HG02759 (cell line): ENCODE measurements around the gene FGGY.
"Not testable (repeated sequence)": the region's sequence is repeated elsewhere in the genome, so short reads cannot be mapped to it uniquely, and the experiment has no call there.

Experiments used
- ATAC-seq: cut with Tn5 transposase; IDR thresholded peaks from one replicate; pipeline ENCODE4 v1.9.1; 2021; ENCODE audit warnings: mild to moderate bottlenecking, moderate library complexity; ENCODE audit not compliant: unreplicated experiment

FGGY gene

DNA sequence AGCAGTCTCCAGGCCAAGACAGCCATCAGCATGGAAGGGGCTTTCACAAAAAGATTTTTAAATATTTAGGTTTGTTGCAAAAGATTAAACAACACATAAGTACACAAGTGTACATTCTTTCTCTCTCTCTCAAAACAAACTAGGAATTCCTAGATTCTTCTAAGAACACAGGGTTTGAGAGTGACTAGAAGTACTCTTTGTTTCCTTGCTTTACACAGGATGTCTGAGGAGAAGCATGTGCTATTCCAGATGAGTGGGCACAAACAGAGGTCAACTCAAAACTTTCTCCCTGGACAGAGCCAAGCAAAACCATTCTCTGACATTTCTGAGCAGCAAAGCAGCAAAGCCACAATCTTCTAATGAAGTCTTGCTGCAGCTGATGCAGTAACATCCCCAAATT lies 307.3 kb downstream of the FGGY start:
- ATAC-seq, result no peak

DNA sequence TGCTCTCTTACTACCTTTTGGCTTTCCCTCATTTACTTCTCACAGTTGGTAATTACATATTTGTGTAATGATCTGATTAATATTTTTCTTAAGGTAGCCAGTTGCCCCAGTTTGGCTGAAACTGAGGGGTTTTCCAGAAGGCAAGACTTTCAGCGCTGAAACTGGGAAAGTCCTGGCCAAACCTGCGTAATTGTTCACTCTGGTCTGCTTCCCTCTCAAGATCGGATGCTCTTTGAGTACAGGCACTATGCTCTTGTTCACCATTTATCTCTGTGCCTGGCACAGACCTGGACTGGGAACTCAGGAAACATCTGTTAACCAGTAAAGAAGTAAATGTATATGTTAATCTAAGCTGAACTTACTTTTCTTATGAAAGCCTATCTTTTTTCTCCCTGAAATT lies 308.3 kb downstream of the FGGY start:
- no peak for ATAC-seq

DNA sequence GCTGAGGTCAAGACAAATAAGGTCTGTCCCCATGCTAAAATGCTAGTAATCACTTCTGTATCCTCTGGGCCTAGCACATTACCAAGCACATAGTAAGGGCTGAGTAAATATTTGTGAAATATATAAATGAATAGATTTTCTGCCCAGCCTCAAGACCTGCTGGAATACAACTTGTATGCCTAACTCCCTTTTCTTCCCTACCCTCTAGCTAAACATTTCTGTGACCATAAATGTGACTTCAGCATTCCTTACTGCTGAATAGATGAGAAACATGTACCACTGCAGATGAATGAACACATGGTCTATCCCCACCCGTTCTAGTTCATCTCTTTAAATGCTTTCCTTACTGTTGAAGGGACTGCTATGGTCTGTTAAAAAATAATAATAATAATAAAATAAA lies 308.9 kb downstream of the FGGY start:
- no peak for ATAC-seq

DNA sequence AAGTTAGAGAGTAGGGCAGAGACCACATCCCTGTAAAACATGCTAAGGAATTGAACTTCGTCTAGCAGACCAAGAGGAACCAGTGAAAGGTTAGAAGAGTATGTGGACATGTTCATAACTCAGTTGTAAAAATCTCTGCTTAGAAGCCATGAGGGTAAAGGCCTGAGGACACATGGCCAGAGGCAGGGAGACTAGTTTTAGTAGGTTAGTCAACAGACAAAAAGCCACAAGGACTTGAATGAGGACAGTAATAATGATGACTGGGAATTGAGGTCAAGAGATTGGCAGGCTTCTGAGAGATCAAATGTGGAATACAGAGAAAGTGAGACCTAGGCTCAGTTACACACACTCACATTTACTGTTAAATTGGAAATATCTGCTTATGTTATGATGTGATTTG lies 312.4 kb downstream of the FGGY start:
- ATAC-seq, result no peak

DNA sequence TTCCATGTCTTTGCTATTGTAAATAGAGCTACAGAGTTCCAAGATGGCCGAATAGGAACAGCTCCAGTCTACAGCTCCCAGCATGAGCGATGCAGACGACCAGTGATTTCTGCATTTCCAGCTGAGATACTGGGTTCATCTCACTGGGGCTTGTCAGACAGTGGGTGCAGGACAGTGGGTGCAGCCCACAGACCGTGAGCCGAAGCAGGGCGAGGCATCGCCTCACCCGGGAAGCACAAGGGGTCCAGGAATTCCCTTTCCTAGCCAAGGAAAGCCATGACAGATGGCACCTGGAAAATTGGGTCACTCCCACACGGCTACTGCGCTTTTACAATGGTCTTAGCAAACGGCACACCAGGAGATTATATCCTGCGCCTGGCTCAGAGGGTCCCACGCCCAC lies 313.6 kb downstream of the FGGY start:
- ATAC-seq, result not testable (repeated sequence)

DNA sequence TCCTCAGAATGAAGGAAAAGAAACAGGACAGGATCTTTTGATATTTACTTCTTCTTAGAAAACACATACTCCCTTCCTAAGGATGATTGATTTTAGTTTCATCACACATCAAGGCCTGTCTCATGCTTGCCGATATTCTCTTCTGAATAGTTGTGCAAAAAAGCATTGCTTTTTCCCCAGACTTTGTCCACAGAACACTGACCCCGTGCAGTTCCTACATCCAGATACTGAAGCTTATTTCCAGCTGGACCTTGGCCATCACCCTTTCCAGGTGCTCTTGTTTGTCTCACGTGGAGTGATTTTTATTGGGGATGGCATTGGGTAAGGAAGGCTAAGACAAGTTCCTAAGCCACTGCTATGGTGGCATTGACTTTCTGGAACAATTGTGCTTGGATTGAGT lies 320.5 kb downstream of the FGGY start:
- ATAC-seq, result no peak

DNA sequence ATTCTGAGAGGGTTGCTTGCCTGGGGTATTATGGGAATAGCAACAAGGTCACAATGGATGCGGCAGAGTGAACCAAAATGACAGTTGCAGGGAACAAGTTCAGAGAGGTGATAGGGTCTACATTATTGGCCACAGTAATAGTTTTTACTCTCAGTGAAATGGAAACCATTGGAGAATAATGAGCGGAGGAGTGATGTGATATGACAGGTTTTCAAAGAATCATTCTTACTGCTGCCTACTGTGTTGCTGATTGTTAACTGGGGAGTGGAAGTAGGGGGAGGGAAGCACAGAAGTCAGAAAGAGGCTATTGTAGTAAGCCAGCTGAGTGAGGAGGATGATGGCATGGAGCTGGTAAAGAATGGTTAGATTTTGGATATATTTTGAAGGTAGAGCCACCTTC lies 322.7 kb downstream of the FGGY start:
- no peak for ATAC-seq

DNA sequence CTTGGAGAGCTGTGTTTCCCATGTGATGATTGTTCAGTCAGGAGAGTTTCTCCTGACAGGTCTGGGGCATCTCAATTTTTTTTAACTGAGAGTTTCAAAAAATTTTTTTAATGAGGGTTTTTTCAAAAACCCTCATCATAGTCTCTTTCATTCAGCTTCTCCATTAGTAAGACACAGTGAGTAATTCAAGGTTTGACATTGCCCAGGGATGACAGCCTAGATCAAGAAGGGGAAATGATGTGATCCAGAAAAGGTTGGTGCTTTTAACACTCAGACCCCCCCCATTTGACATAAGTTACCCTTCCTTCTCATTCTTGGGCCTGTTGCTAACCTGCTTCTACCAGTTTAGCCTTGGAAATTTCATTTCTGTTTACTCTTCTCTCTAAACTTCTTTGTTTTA lies 328.5 kb downstream of the FGGY start:
- no peak for ATAC-seq

DNA sequence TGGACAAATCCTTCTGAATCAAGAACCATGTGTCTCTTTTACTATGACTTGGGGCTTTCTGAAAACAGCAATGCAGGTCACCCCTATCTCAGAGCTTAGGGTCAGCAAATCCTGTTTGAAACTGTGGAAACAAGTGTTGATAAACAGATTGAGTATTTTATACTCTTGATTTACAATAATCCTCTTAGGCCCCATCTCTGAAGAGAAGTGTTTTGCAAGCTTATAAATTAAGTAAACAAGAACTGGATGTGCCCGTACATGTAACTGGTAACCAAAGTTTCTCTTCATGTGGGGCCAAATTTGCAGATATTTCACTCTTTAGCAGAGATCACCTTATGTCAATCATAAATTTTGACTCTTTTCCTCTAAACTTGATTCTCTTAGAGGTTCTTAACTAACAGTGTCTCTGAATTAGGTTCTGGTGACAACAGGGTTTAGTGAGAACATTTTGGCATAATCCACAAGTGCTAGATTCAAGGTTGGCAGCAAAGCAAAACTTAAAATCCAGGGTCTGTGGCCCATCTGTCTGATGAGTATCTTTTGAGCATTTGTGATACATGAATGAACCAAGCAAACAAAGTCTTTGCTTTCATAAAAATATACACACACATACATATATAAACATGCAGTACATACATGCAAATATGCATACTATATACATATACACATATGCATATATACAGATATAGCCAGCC lies 334.8 kb downstream of the FGGY start:
- no peak for ATAC-seq

DNA sequence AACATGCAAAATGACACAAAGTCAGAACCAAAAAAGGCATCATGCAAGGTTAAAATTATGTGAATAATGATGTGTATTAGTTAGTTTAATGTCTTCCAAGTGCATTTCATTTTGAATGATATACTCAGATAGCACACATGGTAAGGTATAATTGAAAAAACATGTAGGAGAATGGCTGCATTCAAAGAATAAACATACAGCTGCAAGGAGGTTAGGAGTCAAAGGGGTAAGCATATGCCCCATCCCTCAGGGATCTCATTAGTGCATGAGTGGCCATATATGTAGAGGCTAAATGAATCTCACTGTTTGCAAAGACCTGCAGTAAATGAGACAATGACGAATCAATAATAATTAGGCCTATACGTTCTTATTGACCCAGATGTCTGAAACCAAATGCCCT lies 338.2 kb downstream of the FGGY start:
- no peak for ATAC-seq

DNA sequence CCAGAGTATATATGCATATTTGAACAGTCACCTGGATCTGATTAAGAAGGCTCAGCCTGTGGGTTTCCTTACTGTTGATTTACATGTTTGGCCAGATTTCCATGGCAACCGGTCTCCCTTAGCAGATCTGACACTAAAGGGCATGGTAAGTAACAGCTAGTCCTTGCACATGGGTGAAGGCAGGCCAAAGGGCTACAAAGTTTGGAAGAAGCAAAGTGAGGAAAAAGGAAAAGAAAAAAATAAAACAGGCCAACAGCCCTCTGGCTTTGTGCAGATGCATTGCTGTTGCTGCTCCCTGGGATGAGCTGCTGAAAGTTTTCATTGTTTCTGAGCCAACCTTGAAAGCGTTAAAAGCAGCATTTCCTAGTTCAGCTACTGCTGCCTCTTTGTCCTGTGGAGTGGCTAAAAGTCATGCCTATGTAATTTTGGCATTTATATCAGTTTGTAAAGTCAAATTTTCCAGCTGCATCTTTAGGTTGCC lies 341.4 kb downstream of the FGGY start:
- ATAC-seq, result no peak

DNA sequence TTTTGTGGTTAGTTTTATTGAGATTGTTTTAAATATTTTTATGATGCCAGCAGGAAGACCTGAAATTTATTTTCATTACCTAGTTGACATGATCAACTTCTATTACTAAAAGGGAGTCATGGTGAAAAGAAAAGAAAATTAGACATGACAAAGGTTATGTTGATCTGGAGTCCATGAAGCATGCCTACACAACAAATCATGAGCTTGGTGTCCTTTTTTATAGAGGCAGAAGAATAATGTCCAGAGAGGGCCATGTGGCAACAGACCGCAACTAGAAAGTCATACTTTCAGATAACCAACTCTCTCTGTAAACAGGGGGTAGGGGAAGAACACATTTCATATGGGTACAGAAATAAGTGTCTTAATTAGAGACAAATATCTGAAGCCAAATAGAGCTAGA lies 342.4 kb downstream of the FGGY start:
- ATAC-seq, result no peak

DNA sequence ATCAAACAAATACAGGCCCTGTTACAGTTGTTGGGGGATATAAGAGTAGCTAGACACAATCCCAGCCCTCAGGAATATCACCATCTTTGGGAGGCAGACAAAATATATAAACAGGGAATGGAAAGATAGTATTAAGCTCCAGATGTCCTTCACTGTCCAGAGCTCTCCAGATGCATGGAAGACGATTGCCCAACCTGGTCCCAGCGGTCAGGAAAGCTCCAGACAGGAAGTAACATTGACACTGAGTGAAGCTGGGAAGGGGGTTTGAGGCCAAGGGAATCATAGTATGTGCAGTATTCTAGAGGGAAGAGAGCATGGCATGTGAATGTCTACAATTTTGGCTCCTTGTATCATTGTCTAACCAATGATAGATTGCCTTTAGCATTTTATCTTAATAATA lies 344.0 kb downstream of the FGGY start:
- ATAC-seq, result no peak

DNA sequence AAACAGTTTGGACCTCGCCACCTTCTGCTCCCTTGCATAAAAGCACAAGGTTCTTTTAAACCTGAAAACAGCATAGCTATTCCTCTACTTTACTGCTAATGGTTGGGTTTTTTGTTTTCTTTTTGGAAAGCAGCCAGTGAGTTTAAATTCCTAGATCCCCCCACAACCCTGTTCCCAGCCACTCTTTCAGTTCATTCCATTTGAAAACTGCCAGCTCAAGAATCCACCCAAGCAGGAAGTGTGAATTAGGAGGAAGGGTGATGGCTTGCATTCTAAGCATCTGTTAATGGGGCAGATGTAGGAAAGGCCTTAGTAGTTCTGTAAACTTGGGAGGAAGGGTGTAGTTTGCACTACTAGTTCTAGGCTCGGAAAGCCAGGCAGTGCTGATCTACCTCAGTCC lies 344.9 kb downstream of the FGGY start:
- ATAC-seq, result no peak

DNA sequence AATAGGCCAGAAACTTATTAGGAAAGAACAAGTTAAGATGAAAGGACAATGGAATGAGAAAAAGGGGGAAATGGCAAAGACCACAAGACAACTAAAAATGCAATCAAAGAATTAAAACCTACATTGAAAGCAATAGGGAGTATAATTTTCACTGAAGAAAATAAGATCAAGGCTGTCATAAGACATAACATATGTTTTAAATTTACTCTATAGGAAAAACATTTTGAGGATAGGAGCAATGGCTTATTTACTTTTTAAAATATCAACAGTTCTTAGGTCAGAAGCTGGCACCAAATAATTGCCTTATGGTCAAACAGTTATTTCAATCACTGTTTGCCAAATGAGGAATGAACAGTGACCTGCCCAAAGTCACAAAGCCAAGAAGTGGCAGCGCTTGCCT lies 346.6 kb downstream of the FGGY start:
- ATAC-seq, result no peak

DNA sequence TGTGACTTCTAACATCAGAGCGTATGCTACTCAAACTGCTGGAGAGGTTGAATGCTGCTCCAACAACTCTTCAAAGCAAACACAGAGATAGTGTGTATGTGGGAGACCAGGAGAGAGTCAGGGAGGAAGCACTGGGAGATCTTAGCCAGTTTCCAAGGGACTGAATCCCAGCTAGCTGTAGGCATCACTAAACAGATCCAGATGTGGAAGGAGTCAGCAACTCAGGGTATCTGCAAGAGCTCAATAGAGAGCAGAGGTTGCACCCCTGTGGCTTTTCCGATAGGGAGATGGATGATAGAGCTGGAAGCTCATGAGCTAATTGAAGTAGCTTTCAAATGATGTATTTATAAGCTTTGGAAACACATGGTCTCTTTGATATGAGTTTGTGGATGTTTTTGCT lies 349.0 kb downstream of the FGGY start:
- no peak for ATAC-seq

DNA sequence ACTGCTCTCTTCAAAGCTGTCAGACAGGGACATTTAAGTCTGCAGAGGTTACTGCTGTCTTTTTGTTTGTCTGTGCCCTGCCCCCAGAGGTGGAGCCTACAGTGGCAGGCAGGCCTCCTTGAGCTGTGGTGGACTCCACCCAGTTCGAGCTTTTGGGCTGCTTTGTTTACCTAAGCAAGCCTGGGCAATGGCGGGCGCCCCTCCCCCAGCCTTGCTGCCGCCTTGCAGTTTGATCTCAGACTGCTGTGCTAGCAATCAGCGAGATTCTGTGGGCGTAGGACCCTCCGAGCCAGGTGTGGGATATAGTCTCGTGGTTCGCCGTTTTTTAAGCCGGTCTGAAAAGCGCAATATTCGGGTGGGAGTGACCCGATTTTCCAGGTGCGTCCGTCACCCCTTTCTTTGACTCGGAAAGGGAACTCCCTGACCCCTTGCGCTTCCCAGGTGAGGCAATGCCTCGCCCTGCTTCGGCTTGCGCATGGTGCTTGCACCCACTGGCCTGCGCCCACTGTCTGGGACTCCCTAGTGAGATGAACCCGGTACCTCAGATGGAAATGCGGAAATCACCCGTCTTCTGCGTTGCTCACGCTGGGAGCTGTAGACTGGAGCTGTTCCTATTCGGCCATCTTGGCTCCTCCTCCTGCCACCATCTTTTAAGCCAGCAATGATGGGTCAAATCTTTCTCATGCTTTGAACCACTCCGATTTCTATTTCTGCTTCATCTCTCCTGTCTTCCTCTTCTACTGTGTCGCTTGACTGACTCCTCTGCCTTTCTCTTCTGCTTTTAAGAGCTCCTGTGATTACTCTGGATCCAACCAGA lies 356.5 kb downstream of the FGGY start:
- not testable (repeated sequence) for ATAC-seq

DNA sequence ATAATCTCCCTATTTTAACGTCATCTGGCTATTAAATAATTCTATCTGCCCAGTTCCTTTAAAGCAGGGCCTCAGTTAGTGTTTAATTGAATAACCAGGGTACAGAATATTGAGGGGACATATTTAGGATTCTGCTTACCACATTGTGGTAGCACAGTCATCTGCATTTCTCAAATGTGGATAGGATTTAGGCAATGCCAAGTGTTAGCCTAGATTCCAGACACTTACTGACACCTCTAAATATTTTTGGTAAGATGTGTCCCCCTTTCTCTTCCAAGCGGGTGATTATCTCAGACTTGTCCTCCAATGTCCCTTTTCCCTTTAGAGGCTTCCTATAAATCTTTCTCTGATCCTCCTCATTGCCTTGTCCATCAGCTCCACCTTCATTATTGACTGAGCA lies 357.1 kb downstream of the FGGY start:
- ATAC-seq, result no peak

DNA sequence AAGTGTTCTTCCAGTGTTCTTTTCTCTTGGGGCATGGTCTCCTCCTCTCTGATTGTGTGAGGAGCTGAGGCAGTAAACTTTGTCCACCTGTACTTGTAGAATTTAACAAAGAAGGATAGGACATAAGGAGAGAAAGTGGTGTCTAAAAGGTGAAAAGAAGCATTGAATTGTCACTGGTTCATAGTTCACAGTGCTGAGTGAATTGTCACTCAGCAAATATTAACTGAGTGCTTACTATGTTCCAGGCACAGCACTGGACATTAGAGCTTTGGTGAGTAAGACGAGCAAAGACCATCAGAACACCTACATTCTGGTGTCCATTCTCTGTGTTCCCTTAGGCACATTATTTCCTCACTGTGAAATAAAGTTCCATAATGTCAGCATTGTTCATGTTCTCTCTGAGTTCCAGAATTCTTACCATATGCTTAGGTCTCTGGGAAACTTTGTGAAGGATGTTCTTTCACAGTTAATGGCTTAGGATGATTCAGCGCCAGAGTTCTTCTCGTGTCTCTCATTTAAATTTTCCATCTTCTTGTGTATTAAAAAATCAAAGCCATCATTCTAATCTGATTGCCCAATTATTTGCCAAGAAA lies 361.1 kb downstream of the FGGY start:
- no peak for ATAC-seq

DNA sequence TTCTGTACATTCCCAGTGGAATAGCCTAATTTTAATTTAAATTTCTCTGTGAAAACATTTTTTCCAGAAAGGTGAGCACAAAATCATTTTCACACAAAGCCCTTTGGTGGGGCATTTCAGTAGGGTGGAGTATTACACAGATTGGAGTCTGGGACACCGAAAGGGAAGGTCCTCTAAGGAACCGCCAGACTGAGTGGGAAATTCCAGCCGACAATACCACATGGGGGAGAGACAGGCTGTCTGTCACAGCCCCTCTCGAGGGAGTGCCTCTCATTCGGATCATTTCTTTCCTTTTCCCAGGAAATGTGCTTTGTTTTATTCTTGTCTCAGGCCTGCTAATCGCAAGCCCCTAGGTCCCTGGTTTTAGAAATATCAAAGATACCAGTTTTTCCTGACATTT lies 367.3 kb downstream of the FGGY start:
- ATAC-seq, result no peak

DNA sequence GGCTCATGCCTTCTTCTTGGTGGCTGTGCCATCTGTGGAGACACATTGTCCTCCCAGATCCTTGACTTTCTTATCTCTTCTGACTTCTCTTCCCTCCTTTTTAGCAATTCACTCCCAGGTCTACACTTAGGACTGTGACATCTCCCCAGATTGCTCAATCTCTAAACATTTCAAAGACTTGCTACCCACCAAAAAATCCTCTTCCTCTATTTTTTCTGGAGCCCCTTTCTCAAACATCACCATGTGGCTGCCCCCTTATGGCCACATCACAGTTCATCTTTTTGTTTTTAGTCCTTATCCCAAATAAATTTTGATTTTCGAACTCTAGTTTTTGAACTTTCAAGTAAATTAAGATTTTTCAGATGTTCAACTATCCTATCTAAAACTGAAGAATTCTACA lies 369.2 kb downstream of the FGGY start:
- ATAC-seq, result no peak

DNA sequence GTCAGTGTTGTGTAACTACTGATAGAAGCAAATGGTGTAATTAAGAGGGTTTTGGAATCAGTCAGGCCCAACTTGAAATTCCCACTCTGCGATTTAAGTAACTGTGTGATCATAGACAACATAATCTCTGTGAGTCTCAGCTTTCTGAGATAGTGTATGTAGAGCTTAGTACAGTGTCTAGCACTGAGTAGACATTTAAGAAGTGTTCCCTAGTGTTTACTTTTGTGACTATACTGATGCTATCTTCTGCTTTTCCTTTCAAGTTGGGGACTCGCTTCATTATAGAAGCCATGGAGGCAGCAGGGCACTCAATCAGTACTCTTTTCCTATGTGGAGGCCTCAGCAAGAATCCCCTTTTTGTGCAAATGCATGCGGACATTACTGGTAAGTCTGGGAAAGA lies 370.1 kb downstream of the FGGY start:
- ATAC-seq, result no peak
